NCI-H2227 (cell line): ENCODE results near the gene RPA1.
"Not testable (repeated sequence)": the region's sequence is repeated elsewhere in the genome, so short reads cannot be mapped to it uniquely, and the experiment has no call there.

Experiments used
- DNase-seq: peaks from one replicate; lab custom pipeline; 2025; ENCODE audit not compliant: unreplicated experiment; lab: John Stamatoyannopoulos, UW

The RPA1 gene

DNA sequence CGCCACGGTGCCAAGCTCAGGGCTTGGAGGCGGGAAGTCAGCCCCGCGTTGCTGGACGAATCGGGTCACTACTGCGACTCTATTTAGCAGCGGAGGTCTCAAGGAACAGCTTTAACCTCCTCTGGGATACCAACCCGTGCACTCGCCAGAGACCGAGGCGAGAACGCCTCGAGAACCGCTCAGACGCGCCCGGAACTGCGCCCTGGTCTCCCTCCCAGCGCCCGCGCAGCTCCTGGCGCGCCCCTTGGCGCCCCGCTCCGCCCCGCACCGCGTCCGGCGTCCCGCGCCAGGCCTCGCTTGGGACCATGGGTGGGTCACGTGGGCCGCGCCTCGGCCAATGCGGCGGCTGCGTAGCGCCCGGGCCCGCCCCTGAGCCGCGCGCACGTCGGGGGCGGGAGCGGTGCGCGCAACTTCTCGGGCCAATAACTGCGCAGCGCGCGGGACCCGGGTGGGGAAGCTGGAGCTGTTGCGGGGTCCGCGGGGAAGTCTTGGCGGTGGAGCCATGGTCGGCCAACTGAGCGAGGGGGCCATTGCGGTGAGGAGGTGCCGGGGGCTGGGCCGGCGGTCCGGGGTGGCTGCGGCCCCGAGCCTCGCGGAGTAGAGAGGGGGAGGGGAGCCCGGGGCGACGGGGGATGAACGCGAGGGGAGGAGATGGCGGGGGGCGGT, at the start of gene RPA1, which contains the start of gene SMYD4:
Gene RPA1 (plus strand): TSS at position 414 of the 666 bp plus-strand sequence. CDS start 89 bp downstream, at position 503.
Gene SMYD4 (minus strand): TSS at position 311 of the 666 bp plus-strand sequence. CDS start 1,908 bp downstream, outside the sequence.
- DNase-seq: peak; percentile 90

DNA sequence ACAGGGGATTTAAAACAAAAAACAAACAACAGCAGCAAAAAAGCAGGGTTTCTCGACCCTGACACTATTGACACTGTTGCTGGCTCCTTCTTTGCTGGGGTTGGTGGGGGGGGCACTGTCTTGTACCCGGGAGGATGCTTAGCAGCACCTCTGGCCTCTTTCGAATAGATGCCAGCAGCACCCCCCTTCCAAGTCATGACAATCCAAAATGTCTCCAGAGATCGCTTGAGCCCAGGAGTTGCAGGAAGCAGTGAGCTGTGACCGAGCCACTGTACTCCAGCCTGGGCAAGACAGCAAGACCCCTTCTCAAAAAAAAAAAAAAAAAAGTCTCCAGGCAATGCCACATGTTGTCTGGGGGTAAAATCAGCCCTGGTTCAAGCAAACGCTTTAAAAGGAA, 47.6 kb upstream of the RPA1 start:
- no peak for DNase-seq

DNA sequence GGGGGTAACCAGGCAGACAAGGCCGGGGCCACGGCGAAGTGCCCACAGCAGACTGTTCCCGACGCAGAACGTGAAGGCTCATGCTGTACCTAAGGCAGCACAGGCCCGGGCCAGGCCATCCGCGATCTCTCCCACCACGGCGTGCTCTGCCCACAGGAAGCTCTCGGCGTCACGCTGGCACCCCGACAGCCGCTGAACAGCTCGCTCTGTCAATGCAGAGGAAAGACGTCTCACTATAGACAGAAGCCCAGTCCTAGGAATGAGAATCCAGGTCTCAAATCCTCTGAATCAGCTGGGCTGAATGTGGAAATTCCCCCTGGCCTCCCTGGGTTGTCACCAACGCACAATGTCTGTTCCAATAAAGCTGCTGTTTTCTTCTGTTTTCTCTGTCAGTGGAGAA, 46.5 kb upstream of the RPA1 start:
- DNase-seq: no peak

DNA sequence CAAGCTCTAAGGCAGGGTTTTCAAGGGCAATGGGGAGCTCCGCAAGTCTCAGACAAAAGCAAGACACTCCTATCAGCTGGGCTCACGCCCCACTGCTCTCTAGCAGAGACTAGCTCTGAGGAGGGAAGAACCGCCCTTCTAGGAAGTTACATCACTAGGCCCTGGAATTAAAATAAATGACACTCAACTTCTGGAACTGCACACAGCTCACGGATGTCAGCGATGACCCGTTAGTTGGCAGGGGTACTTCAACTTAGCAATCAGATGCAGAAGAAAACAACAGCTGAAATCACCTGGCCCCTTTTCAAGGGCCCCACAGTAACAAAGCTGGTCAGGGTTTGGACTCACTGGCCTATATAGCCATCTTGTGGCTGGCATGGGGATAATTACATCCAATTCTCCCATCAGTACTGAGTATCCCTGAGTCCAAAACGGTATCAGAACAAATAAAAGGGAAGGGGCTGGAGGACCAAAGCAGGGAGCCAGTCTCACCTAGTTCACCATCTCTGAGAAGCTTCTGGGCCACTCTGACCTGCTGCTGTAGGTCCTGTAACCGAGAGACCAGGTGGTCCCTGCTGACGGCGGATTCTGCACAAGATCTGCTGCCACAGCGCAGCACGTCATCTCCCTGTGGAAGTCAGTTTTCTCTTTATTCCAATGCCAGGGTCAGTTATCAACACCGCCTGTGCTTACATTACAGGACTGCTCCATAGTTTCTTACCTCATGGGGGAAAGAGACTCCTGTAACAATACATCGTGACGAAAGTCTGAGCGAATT, 45.8 kb upstream of the RPA1 start:
- DNase-seq: peak; percentile 47

DNA sequence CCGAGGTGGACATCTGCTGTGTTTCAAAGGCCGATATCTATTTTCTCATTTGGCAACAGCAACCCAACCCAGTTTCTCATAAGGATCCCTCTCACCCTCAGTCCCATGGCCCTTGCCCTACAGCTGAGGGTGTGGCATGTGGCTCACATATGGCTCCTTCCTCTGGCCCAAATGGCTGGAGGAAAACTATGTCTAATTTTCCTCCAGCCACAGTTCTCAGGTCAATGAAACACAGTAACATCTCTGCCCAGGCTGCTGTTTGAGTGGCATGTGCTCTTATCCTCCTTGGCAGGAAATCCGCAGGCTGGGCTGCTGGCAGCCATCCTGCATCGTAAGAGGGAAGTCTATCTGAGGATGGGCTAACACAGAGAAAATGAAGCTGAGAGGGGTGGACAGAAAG, 43.9 kb upstream of the RPA1 start:
- no peak for DNase-seq

DNA sequence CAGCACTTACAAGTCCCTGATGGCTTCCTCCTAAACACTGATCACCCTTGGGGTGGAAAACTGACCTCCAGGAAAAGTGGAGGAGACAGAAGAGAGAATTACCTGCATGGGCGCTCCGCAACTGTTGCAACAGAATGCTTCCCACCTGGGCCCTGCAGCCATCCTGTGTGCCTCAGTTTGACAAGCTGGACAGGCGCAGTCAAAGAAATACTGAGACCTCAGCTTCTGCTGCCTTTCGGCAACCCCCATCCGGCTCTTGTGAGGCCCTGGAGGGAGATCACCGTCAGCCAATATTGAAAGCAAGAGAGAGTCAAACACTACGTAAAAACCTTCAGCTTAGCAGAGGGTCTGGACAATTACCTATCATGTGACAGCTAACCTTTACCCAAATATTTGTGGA, 43.1 kb upstream of the RPA1 start:
- no peak for DNase-seq

DNA sequence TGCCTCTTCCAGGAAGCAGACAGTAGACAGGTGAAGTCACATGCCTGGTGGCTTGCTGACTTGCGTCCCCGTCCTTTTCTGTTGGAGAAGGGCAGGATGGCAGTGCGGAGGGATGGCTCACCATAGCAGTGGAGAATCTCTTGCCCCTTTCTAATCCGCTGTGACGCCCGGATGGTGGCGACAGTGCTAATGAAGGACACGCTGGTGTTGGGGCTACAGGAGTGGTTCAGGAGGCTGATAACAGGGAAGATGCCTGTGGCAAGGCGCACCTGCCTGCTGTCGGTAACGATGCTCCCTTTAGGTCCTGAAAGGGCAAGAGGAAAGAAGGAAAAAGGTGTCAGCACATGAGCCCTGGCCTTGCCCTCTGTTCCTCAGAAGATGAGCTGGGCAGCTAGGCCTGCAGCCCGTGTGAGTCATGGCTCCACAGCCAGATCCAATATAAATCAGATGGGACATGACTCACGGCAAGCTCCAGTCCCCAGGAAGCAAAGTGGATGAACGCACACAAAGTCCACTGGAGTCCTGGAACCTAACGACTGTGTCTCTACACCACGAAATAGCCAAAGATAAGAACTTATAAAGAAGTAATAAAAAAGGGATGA, 42.4 kb upstream of the RPA1 start:
- DNase-seq: no peak

DNA sequence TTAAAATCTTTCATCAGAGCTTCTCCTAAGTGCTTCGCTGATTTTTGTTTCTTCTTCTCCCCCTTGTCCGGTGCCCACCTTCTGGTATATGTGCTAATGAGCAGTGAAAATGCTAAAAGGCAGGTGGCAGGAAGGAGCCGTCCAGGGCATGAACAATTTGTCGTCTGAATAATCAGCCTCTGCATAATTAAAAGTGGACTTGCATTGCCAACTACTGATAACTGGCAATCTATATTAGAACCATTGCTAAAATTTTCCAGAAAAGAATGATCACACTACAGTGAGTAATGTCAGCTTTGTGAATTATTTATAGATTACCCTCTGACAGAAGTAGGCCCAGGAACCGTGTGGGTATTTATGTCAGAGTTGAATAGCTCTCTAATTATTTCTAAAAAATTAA, 39.9 kb upstream of the RPA1 start:
- no peak for DNase-seq

DNA sequence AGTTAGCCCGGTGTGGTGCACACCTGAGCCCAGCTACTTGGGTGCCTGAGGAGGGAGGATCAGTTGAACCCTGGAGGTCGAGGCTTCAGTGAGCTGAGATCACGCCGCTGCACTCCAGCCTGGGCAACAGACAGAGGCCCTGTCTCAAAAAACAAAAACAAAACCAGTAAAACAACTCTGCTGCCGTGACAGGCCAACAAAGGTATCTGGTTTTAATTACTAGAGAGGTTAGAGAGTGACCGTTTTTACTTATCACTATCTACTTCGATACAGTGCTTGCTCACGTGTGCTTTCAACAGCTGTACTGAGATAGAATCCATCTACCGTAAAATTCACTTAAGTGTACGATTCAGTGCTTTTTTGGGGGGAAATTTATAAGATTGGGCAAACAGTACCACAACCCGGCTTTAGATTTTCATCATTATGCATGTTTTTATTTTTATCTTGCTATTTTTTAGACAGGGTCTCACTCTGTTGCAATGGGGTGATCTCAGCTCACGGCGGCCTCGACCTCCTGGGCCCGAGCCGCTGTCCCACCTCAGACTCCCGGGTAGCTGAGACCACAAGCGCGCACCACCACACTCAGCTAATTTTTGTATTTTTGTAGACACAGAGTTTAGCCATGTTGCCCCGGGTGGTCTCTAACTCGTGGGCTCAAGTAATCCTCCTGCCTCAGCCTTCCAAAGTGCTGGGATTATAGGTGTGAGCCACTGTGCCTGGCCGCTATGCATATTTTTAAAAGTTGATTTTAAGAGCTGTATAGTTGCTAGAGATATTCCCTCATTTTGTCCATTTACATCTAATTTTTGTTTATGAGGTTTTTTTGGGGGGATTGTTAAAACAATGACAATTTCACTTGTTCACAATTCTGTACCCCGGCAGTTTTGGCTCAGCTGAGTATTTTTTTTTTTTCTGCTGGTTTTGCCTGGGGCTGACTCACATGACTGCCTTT, 37.0 kb upstream of the RPA1 start:
- DNase-seq: no peak

DNA sequence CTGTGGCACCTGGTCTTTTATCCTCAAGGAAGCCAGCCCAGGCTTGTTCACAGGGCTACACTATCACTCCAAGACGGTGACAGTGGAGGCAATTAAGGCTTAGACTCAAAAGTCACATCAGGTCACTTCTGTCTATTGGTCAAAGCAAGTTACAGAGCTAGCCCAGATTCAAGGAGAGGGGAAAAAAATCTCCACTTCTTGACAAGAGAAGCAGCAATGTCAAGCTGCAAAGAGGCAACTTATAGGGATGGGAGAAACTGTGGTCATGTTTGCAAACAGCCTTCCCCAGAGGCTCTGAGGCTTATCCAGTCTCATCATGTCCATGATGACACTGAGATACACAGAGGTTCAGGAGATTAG, 36.4 kb upstream of the RPA1 start:
- DNase-seq: no peak

DNA sequence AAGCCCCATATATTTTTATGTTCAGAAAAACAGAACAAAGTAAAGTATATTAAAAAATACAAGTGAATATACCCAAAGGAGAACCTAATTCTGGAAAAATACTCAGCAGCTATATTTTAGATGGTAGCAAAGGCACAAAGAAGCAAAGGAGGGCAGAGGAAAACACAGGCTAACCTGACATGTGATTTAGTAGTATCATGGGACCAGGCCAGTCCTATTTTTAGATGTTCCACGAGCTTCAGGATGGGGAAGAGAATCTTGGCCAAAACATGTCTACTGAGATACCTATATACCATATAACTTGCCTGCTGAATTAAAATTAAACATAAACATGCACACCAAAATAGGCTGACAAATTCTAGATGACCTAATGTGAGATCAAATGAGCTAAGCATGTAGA, 33.0 kb upstream of the RPA1 start:
- DNase-seq: no peak

DNA sequence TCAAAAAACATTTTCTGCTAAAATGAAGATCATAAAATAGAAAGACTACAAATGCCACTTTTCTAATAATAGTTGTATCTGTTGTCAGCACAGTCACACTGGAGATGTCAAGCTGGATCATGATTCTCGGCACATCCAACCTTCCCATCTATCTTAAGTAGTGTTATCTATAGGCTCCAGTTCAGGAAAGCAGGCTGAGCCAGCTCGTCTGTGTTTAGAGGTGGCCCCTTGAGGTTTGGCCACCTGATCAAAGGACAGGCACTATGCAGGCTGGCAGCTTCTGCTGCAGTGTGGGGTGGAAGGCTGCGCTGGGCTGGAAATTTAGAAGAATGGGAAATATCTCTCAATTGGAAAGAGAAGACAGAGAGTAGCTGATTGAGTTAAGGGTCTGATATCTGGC, 32.5 kb upstream of the RPA1 start:
- DNase-seq: no peak

DNA sequence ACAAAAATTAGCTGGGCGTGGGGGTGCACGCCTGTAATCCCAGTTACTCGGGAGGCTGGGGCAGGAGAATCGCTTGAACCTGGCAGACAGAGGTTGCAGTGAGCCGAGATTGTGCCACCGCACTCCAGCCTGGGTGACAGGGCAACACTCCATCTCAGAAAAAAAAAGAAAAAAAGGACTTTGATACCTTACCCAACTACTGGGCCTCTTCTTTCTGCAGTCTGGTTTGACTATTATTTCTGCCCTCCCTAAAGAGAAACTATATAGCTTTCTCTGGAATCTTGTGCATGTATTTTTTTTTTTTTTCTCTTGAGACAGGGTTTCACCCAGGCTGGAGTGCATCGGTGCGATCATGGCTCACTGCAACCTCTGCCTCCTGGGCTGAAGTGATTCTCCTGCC, 32.0 kb upstream of the RPA1 start:
- not testable (repeated sequence) for DNase-seq

DNA sequence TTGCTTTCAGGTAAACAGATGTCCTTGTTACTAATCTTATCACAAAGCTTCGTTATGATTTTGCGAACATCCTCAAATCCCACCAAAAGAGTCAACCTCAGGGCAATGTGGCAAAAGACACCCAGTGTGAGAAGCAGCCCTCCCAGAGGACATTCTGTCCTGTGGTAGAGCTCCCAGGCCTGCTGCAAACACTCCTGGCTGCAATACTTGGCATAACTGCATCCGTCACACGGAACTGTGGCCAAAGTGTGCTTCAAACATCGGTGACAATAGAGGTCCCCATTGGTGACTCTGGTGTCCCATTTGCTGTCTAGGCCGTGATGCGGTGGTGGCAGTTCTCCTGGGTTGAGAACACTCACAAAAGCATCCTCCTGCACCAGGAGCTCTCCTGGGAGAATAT, 29.6 kb upstream of the RPA1 start:
- DNase-seq: no peak

DNA sequence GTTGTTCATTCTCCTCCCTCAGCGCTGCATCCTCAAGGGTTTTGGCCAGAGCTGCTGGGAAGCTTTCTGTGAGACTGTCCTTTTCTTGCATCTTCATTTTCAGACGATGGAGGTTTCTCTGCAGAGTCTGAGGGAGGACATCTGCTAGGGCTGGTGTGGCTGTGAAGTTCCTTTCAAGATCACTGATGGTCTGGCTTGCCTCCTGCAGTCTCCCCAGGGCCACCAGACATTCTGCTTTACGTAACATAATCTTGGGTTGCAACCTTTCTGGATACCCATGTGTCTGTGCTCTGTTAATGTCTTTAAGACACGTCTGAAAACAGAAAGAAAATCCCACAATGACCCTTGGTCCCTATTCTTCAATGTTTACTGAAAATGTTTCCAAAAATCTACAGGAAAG, 29.1 kb upstream of the RPA1 start:
- DNase-seq: no peak

DNA sequence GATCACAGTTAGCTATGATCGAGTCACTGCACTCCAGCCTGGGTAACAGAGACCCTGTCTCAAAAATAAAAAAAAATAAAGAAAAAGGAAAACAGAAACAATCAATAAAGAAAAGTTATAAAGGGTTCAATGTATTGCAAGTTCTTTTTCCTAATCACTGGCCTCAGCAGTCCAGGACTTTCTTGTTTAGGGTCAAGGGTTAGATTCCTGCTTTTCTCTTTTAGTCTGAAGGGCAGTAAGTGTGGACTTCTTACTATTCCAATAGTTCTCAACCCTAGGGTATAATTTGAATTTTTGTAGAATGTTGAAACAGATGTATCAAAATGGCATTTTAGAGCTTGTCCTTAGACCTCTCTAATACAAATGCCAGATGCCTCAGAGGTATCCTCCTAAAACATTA, 27.4 kb upstream of the RPA1 start:
- DNase-seq: no peak

DNA sequence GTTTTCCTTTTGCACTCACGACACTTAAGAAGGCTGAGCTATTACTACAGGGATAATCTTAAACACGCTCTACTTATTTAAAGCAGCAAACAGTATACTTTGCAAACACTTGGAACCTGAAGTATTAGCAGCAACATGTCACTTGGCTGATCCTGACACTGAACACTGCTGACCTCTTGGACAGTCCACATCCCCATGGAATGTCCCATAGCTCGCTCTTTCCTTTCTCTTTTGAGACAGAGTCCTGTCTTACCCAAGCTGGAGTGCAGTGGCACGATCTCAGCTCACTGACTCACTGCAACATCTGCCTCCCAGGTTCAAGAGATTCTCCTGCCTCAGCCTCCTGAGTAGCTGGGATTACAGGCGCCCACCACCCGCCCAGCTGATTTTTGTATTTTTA, 26.5 kb upstream of the RPA1 start:
- no peak for DNase-seq

DNA sequence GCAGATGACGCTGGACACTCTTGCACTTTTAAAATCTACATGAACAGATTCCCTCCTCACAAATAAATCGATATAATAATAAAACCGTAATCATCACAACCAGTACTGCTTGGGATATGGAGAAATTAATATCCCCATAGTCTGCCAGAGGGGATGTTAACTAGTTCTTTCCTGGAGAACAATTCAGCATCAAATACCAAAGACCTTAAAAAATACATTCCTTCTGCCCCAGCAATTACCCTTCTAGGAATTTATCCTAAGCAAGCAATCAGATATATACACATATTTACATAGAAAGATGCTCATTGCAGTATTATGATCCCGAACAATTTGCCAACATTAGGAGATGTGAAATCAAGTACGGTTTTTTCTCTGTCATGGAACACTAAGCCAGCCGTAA, 21.9 kb upstream of the RPA1 start:
- no peak for DNase-seq

DNA sequence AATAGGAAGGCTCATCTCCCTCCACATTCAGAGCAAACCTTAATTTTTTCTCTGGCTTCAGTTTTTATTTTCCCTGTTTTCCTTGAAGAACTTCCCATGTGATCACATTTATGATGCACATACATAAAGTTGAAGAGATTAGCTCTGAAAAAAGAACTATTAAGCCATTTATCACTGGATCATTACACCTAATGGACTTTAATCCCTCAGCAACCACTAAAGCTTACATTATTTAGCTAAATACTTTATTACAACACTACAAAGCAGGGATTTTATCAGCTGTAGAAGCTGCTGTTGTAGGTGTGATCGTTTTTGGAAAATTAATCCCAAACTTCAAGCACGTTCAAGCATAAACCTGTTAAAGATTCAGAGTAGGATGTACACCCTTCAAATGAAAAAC, 21.2 kb upstream of the RPA1 start:
- DNase-seq: no peak

DNA sequence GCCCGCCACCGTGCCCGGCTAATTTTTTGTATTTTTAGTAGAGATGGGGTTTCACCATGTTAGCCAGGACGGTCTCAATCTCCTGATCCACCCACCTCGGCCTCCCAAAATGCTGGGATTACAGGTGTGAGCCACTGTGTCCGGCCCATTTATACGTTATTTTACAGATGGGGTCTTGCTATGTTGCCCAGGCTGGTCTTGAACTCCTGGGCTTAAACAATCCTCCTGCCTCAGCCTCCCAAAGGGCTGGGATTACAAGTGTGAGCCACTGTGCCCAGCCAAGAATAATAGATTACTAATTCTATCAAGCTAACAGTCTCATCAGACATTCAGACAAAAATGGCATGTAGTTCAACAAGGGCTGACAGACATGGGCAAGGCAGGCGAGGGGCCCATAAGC, 20.0 kb upstream of the RPA1 start:
- not testable (repeated sequence) for DNase-seq

DNA sequence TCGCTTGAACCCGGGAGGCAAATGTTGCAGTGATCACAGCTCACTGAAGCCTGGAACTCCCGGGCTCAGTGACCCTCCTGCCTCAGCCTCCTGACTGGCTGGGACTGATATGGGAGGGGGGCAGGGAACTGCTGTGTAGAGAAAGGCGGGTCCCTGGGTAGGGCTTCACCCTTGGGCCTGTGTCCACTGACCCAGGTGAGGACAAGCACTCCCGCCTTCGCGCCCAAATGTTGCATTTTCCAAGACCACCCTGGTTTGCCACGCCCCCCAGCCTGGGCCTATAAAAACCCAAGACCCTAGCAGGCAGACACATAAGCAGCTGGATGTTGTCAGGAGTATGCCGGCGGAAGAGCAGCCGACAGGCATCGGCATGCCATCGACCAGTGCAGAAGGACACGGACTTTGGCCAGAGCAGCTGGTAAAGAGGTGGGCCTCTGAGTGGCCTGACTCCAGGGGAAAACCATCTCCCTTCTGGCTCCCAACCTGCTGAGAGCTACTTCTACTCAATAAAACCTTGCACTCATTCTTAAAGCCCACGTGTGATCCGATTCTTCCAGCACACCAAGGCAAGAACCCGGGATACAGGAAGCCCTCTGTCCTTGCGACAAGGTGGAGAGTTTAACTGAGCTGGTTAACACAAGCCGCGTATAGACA, 19.2 kb upstream of the RPA1 start:
- no peak for DNase-seq
